H9 (cell line): Measurements from ENCODE around the gene THOC2. TPM values are rescaled to one million over a fixed set of nuclear protein-coding genes. Genes with fewer than 3 reads are reported as not detected.

Experiments used
- DNase-seq: peaks from one replicate; pipeline ENCODE4 v3.0.0-alpha.2; 2017
- H2AFZ ChIP-seq: one replicate; pipeline ENCODE4 v1.6.1; 2013; ENCODE audit warnings: mild to moderate bottlenecking, low read length, control low read depth, moderate library complexity
- H2AK5ac ChIP-seq: 2 replicates; pipeline ENCODE4 v1.6.1; 2013; ENCODE audit warnings: low read length, control low read depth, mixed read lengths; ENCODE audit not compliant: insufficient read length
- H2BK120ac ChIP-seq: one replicate; pipeline ENCODE4 v1.6.1; 2013; ENCODE audit warnings: low read depth, mild to moderate bottlenecking, low read length, control low read depth, inconsistent platforms; ENCODE audit not compliant: poor library complexity, severe bottlenecking
- H2BK12ac ChIP-seq: 2 replicates; pipeline ENCODE4 v1.6.1; 2013; ENCODE audit warnings: low read length, control low read depth, mixed read lengths, low read depth; ENCODE audit not compliant: insufficient read length
- H2BK15ac ChIP-seq: 2 replicates; pipeline ENCODE4 v1.6.1; 2013; ENCODE audit warnings: low read depth, low read length, control low read depth
- H2BK20ac ChIP-seq: one replicate; pipeline ENCODE4 v1.6.1; 2013; ENCODE audit warnings: low read depth, mild to moderate bottlenecking, low read length, control low read depth, inconsistent platforms; ENCODE audit not compliant: poor library complexity, severe bottlenecking
- H2BK5ac ChIP-seq: 2 replicates; pipeline ENCODE4 v1.6.1; 2013; ENCODE audit warnings: low read length, control low read depth, mixed read lengths; ENCODE audit not compliant: insufficient read length
- H3K14ac ChIP-seq: 2 replicates; pipeline ENCODE4 v1.6.1; 2013; ENCODE audit warnings: low read length, control low read depth; ENCODE audit not compliant: insufficient read depth
- H3K18ac ChIP-seq: 2 replicates; pipeline ENCODE4 v1.6.1; 2013; ENCODE audit warnings: low read depth, mild to moderate bottlenecking, mixed read lengths, low read length, control low read depth; ENCODE audit not compliant: insufficient read length
- H3K23ac ChIP-seq: 2 replicates; pipeline ENCODE4 v1.6.1; 2013; ENCODE audit warnings: low read length, control low read depth, mixed read lengths, low read depth; ENCODE audit not compliant: insufficient read length
- H3K23me2 ChIP-seq: 2 replicates; pipeline ENCODE4 v1.6.1; 2013; ENCODE audit warnings: low read depth, mild to moderate bottlenecking, mixed read lengths, low read length, control low read depth; ENCODE audit not compliant: insufficient read length, poor library complexity, severe bottlenecking
- H3K27ac ChIP-seq: 2 replicates; pipeline ENCODE4 v1.5.1; 2013; ENCODE audit warnings: low read length, control low read depth, mixed read lengths, low read depth; ENCODE audit not compliant: insufficient read length
- H3K27me3 ChIP-seq: 2 replicates; pipeline ENCODE4 v1.6.1; 2013; ENCODE audit warnings: low read length, control low read depth, inconsistent platforms; ENCODE audit not compliant: insufficient read depth
- H3K4ac ChIP-seq: 2 replicates; pipeline ENCODE4 v1.6.1; 2013; ENCODE audit warnings: low read depth, mild to moderate bottlenecking, control low read depth, inconsistent platforms, low read length, moderate library complexity
- H3K4me1 ChIP-seq: 2 replicates; pipeline ENCODE4 v1.6.1; 2013; ENCODE audit warnings: low read length, control low read depth, inconsistent platforms; ENCODE audit not compliant: insufficient read depth
- H3K4me2 ChIP-seq: 2 replicates; pipeline ENCODE4 v1.6.1; 2013; ENCODE audit warnings: low read length, control low read depth, mixed read lengths; ENCODE audit not compliant: insufficient read length, insufficient read depth
- H3K56ac ChIP-seq: 2 replicates; pipeline ENCODE4 v1.6.1; 2013; ENCODE audit warnings: low read depth, mild to moderate bottlenecking, mixed read lengths, low read length, control low read depth; ENCODE audit not compliant: insufficient read length
- H3K79me1 ChIP-seq: 2 replicates; pipeline ENCODE4 v1.6.1; 2013; ENCODE audit warnings: low read depth, mild to moderate bottlenecking, moderate library complexity, low read length, control low read depth, inconsistent platforms; ENCODE audit not compliant: insufficient read depth, poor library complexity, severe bottlenecking
- H3K79me2 ChIP-seq: 2 replicates; pipeline ENCODE4 v1.6.1; 2013; ENCODE audit warnings: low read length, control low read depth, inconsistent platforms; ENCODE audit not compliant: insufficient read depth
- H3K9ac ChIP-seq: 2 replicates; pipeline ENCODE4 v1.6.1; 2013; ENCODE audit warnings: low read length, control low read depth, mixed read lengths; ENCODE audit not compliant: insufficient read length; ENCODE audit errors: extremely low read depth
- H3K9me3 ChIP-seq: one replicate; pipeline ENCODE4 v1.6.1; 2013; ENCODE audit warnings: low read depth, low read length, inconsistent platforms; ENCODE audit not compliant: control insufficient read depth
- H3T11ph ChIP-seq: one replicate; pipeline ENCODE4 v1.6.1; 2013; ENCODE audit warnings: mild to moderate bottlenecking, low read length, control low read depth, inconsistent platforms
- H4K20me1 ChIP-seq: one replicate; pipeline ENCODE4 v1.6.1; 2013; ENCODE audit not compliant: control insufficient read depth, insufficient read length, insufficient read depth
- H4K5ac ChIP-seq: 2 replicates; pipeline ENCODE4 v1.6.1; 2013; ENCODE audit warnings: low read depth, mild to moderate bottlenecking, mixed read lengths, low read length, control low read depth; ENCODE audit not compliant: insufficient read length
- H4K8ac ChIP-seq: replicated peaks from 2 replicates; pipeline ENCODE4 v1.6.1; 2013; ENCODE audit warnings: low read length, control low read depth, mixed read lengths, low read depth; ENCODE audit not compliant: insufficient read length
- H4K91ac ChIP-seq: 2 replicates; pipeline ENCODE4 v1.6.1; 2013; ENCODE audit warnings: low read depth, mild to moderate bottlenecking, moderate library complexity, mixed read lengths, low read length, control low read depth; ENCODE audit not compliant: insufficient read length
- H3K27ac Mint-ChIP-seq, 3 experiments: 2 replicates in 2 of 3; 3 replicates in 1 of 3; pipeline ENCODE4 v1.8.0; 2020 to 2021; ENCODE audit warnings: mixed read lengths in 3 of 3, mild to moderate bottlenecking in 1 of 3, moderate library complexity in 1 of 3
- H3K27me3 Mint-ChIP-seq: 2 replicates; pipeline ENCODE4 v1.8.0; 2021; ENCODE audit warnings: low read depth, mild to moderate bottlenecking, moderate library complexity, mixed read lengths
- H3K36me3 Mint-ChIP-seq, 3 experiments: 2 replicates in 2 of 3; 3 replicates in 1 of 3; pipeline ENCODE4 v1.8.0; 2020 to 2021; ENCODE audit warnings: low read depth in 3 of 3, mixed read lengths in 3 of 3; ENCODE audit not compliant: insufficient read depth in 1 of 3
- H3K4me1 Mint-ChIP-seq, 2 experiments: 2 replicates each; pipeline ENCODE4 v1.8.0; 2020; ENCODE audit warnings: mixed read lengths in 2 of 2
- H3K4me3 Mint-ChIP-seq, 2 experiments: 2 replicates in 1 of 2; 3 replicates in 1 of 2; pipeline ENCODE4 v1.8.0; 2020 to 2021; ENCODE audit warnings: mild to moderate bottlenecking in 2 of 2, mixed read lengths in 2 of 2, moderate library complexity in 1 of 2
- H3K9me3 Mint-ChIP-seq, 2 experiments: 2 replicates in 1 of 2; 3 replicates in 1 of 2; pipeline ENCODE4 v1.8.0; 2020; ENCODE audit warnings: mild to moderate bottlenecking in 2 of 2, mixed read lengths in 2 of 2, moderate library complexity in 1 of 2
- CTCF ChIP-seq: fragments of 200-600 bp; sonication (generic); conservative IDR thresholded peaks from 3 replicates; pipeline ENCODE4 v1.8.0; 2021; ENCODE audit warnings: antibody characterized with exemption, mild to moderate bottlenecking
- WGBS: extraction: QIAGEN DNeasy Blood & Tissue Kit; methylation state at CpG from one replicate; pipeline ENCODE4 v1.1.7; 2013; ENCODE audit warnings: missing lambda C conversion rate, low lambda C conversion rate, mixed read lengths; ENCODE audit not compliant: insufficient read length; ENCODE audit errors: extremely low coverage; 5-methylcytosine and 5-hydroxymethylcytosine counted together
- total RNA-seq: library from RNA; stranded (reverse); gene quantifications from 2 replicates; pipeline ENCODE4 v1.2.1, GENCODE V29; 2021

Gene THOC2
- total RNA-seq, 1 experiment from 2014 or later = 72.1 TPM

GRCh38 chrX:123739474-123739873, 6.6 kb upstream of the THOC2 start:
- H3K27me3 Mint-ChIP-seq = peaks cover 2% of the 10 kb centered on the region; the same call in 1 of the 2 replicates
- no CpG with 5 or more reads among the region's 3 CpGs for WGBS
- peaks cover 15 to 70% of the 10 kb centered on the region in 2 experiments for H3K9me3 Mint-ChIP-seq
- Histone ChIP-seq H3K4me2 (no peak overlapping the region), H2BK5ac (no peak overlapping the region), H4K5ac (no peak overlapping the region), H2BK20ac (no peak overlapping the region), H3K4ac (no peak overlapping the region), H3K14ac (no peak overlapping the region), H3K79me2 (no peaks in the 10 kb centered on the region), H4K91ac (no peak overlapping the region), H4K8ac (no peak overlapping the region), H2BK12ac (no peak overlapping the region), H2BK120ac (no peak overlapping the region), H3K4me1 (no peaks in the 10 kb centered on the region), H3K27ac (no peak overlapping the region), H2AK5ac (no peak overlapping the region), H3T11ph (no peak overlapping the region), H3K23me2 (no peaks in the 10 kb centered on the region), H3K27me3 (no peaks in the 10 kb centered on the region), H3K56ac (no peak overlapping the region), H2AFZ (no peak overlapping the region), H3K23ac (no peak overlapping the region), H3K9ac (no peak overlapping the region), H2BK15ac (no peak overlapping the region), H4K20me1 (no peaks in the 10 kb centered on the region), H3K18ac (no peak overlapping the region), H3K9me3 (peaks cover 43% of the 10 kb centered on the region), H3K79me1 (no peaks in the 10 kb centered on the region)
- H3K27ac Mint-ChIP-seq = no peak overlapping the region
- TF ChIP-seq CTCF = no peak
- H3K4me3 Mint-ChIP-seq = no peak overlapping the region
- no peak for DNase-seq
- H3K4me1 Mint-ChIP-seq = 0 out of 4 replicates have a peak, but pooled peaks cover 0 to 2% of the 10 kb centered on the region in 2 experiments
- H3K36me3 Mint-ChIP-seq = peaks cover 0 to 4% (median 2%) of the 10 kb centered on the region in 3 experiments; a peak in 3 of 7 replicates
